Measurements from ENCODE around the gene FOXL3.

Gene FOXL3

DNA sequence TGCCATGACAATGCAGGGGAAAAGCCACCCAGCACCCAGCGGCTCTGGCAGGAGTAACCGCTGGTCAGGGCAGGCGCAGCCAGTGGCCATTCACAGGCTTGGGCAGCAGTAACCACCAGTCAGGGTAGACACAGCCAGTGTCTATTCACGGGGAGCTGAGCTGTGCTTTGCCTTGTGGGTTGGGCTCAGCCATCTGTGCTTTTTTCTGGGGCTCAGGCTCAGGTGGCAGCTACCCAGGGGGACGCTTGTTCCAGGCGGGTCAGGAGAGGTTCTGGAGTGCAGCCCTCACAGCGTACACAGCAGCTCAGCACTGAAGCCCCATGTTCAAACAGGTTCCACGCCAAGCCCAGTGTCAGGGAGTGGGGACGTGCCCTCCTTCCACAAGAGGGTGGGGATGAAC, 28.5 kb downstream of the FOXL3 start:
- Histone ChIP-seq H3K4me1 (ENCODE audit: control insufficient read depth, low read length) (no peaks in the 10 kb centered on the region), H3K36me3 (ENCODE audit: control insufficient read depth, low read length) (no peaks in the 10 kb centered on the region), H3K27me3 (ENCODE audit: control insufficient read depth, low read length) (no peaks in the 10 kb centered on the region), H3K79me2 (ENCODE audit: control insufficient read depth, low read length) (no peaks in the 10 kb centered on the region), H3K9me2 (replicated peaks; ENCODE audit: control insufficient read depth, low read length) (no peaks in the 10 kb centered on the region), H4K20me1 (ENCODE audit: control insufficient read depth, insufficient read depth, low read depth, low read length) (no peaks in the 10 kb centered on the region), H3K27ac (ENCODE audit: low read depth, low read length) (no peak overlapping the region), H3K4me2 (ENCODE audit: low read length) (no peak overlapping the region), H3F3A (ENCODE audit: control insufficient read depth, insufficient read depth) (no peaks in the 10 kb centered on the region), H3K4me3 (ENCODE audit: low read length) (no peak overlapping the region), H3K9me3 (ENCODE audit: control insufficient read depth, insufficient read depth, low read length) (no peaks in the 10 kb centered on the region)
- TF ChIP-seq, protein P1, sequence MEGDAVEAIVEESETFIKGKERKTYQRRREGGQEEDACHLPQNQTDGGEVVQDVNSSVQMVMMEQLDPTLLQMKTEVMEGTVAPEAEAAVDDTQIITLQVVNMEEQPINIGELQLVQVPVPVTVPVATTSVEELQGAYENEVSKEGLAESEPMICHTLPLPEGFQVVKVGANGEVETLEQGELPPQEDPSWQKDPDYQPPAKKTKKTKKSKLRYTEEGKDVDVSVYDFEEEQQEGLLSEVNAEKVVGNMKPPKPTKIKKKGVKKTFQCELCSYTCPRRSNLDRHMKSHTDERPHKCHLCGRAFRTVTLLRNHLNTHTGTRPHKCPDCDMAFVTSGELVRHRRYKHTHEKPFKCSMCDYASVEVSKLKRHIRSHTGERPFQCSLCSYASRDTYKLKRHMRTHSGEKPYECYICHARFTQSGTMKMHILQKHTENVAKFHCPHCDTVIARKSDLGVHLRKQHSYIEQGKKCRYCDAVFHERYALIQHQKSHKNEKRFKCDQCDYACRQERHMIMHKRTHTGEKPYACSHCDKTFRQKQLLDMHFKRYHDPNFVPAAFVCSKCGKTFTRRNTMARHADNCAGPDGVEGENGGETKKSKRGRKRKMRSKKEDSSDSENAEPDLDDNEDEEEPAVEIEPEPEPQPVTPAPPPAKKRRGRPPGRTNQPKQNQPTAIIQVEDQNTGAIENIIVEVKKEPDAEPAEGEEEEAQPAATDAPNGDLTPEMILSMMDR (IDR thresholded peaks at IDR 0.05; ENCODE audit: low read depth, low read length, poor library complexity, severe bottlenecking): no peak
- no peak for TF ChIP-seq EZH2phosphoT487 (IDR thresholded peaks at IDR 0.05; ENCODE audit: borderline replicate concordance, low read length)

DNA sequence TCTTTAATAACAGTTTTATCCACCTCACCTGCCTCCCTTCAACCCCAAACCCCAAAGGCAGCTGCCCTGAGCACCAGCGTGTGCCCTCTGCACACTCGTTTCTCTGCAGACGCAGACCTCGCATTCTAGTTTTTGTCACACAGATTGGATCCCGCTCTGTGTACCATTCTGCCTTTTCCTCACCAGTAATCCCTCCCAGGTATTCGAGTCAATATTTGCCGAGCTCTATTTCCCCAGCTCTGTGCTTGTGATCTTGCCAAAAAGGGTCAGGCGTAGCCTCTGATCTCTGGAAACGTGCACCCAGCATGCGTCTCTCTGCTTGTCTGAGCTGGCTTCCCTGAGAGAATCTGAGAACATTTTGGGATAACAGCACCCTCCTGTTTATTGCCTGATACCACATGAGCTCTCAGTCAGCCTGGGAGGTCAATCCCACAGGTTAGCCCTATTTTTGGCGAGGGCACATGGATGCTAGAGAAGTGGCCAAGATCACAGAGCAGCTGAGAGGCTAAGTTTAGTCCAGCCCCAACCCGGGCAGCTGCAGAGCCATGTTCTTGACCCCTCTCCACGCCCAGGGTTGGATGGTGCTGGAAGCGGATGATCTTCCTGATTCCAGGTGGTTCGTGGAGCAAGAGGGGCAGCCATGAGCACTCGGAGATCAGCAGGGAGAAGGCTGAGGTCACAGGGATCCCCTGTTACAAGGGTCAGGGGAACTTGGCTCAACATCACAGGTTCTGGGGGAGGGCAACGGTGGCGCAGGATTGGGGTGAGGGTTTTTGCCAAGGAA, 29.1 kb downstream of the FOXL3 start:
- H3K9me2 ChIP-seq (replicated peaks; ENCODE audit: control insufficient read depth, low read length): no peaks in the 10 kb centered on the region
- no peaks in the 10 kb centered on the region for H3K36me3 ChIP-seq (ENCODE audit: control insufficient read depth, low read length)
- no peaks in the 10 kb centered on the region for H3K4me1 ChIP-seq (ENCODE audit: control insufficient read depth, low read length)
- H3K79me2 ChIP-seq (ENCODE audit: control insufficient read depth, low read length): no peaks in the 10 kb centered on the region
- H3K27me3 ChIP-seq (ENCODE audit: control insufficient read depth, low read length): no peaks in the 10 kb centered on the region
- no peaks in the 10 kb centered on the region for H4K20me1 ChIP-seq (ENCODE audit: control insufficient read depth, insufficient read depth, low read depth, low read length)
- no peak overlapping the region for H3K4me2 ChIP-seq (ENCODE audit: low read length)
- TF ChIP-seq EZH2phosphoT487 (IDR thresholded peaks at IDR 0.05; ENCODE audit: borderline replicate concordance, low read length): no peak
- TF ChIP-seq, protein P1 (IDR thresholded peaks at IDR 0.05; ENCODE audit: low read depth, low read length, poor library complexity, severe bottlenecking): no peak
- H3F3A ChIP-seq (ENCODE audit: control insufficient read depth, insufficient read depth): no peaks in the 10 kb centered on the region
- no peak overlapping the region for H3K27ac ChIP-seq (ENCODE audit: low read depth, low read length)
- H3K4me3 ChIP-seq (ENCODE audit: low read length): no peak overlapping the region
- no peaks in the 10 kb centered on the region for H3K9me3 ChIP-seq (ENCODE audit: control insufficient read depth, insufficient read depth, low read length)

DNA sequence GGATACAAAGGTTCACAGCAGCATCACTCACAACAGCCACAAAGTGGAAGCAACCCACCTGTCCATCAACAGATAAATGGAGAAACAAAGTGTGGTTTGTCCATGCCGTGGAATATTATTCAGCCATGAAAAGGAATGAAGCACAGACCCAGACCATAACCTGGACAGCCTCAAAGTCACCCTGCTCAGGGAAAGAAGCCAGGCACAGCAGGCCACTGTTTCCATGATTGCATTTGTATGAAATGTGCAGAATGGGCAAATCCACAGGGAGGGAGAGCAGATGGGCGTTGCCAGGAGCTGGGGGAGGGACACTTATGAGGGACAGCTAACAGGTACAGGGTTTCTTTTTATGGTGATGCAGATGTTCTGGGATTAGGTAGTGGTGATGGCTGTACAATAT, 30.3 kb downstream of the FOXL3 start:
- H3K9me2 ChIP-seq (replicated peaks; ENCODE audit: control insufficient read depth, low read length): no peaks in the 10 kb centered on the region
- H3K36me3 ChIP-seq (ENCODE audit: control insufficient read depth, low read length): no peaks in the 10 kb centered on the region
- no peaks in the 10 kb centered on the region for H3K9me3 ChIP-seq (ENCODE audit: control insufficient read depth, insufficient read depth, low read length)
- H3K79me2 ChIP-seq (ENCODE audit: control insufficient read depth, low read length): no peaks in the 10 kb centered on the region
- no peaks in the 10 kb centered on the region for H3F3A ChIP-seq (ENCODE audit: control insufficient read depth, insufficient read depth)
- H3K4me1 ChIP-seq (ENCODE audit: control insufficient read depth, low read length): no peaks in the 10 kb centered on the region
- no peak overlapping the region for H3K4me2 ChIP-seq (ENCODE audit: low read length)
- H3K27me3 ChIP-seq (ENCODE audit: control insufficient read depth, low read length): no peaks in the 10 kb centered on the region
- no peak overlapping the region for H3K4me3 ChIP-seq (ENCODE audit: low read length)
- H4K20me1 ChIP-seq (ENCODE audit: control insufficient read depth, insufficient read depth, low read depth, low read length): no peaks in the 10 kb centered on the region
- TF ChIP-seq, protein P1 (IDR thresholded peaks at IDR 0.05; ENCODE audit: low read depth, low read length, poor library complexity, severe bottlenecking): no peak
- TF ChIP-seq EZH2phosphoT487 (IDR thresholded peaks at IDR 0.05; ENCODE audit: borderline replicate concordance, low read length): no peak
- H3K27ac ChIP-seq (ENCODE audit: low read depth, low read length): no peak overlapping the region
